Gastroesophageal sphincter (tissue), 4 donors: ENCODE results near the gene CPNE4. TPM values are rescaled to one million over a fixed set of nuclear protein-coding genes. Genes with fewer than 3 reads are reported as not detected.

Experiments used
- ATAC-seq: fragments of 150-250 bp; one replicate; pipeline ENCODE4 v1.9.1; 2016; ENCODE audit warnings: mild to moderate bottlenecking, moderate library complexity
- H3K27ac ChIP-seq, 4 donors: fragments of 200-600 bp; sonication (generic) in 3 of 4; 1 replicate in 3 of 4; 2 replicates in 1 of 4; pipeline ENCODE4 v1.5.1; 2016 to 2019
- H3K27me3 ChIP-seq: fragments of 200-600 bp; sonication (generic); one replicate; pipeline ENCODE4 v1.5.1; 2019
- H3K36me3 ChIP-seq, 2 donors: fragments of 200-600 bp; sonication (generic); one replicate each; pipeline ENCODE4 v1.5.1; 2019; ENCODE audit warnings: control low read depth in 1 of 2
- H3K4me1 ChIP-seq, 3 donors: fragments of 200-600 bp; sonication (generic); 1 replicate in 2 of 3; 2 replicates in 1 of 3; pipeline ENCODE4 v1.5.1; 2016 to 2019; ENCODE audit warnings: control low read depth in 2 of 3
- H3K4me3 ChIP-seq, 2 donors: fragments of 200-600 bp; sonication (generic); one replicate each; pipeline ENCODE4 v1.5.1; 2019; ENCODE audit warnings: mild to moderate bottlenecking in 1 of 2, moderate library complexity in 1 of 2
- H3K9me3 ChIP-seq, 3 donors: fragments of 200-600 bp; sonication (generic); one replicate each; pipeline ENCODE4 v1.5.1; 2017 to 2019; ENCODE audit warnings: control low read depth in 2 of 3
- CTCF ChIP-seq, 4 experiments: fragments of 200-600 bp in 2 of 4; fragments of 450-650 bp in 2 of 4; sonication (generic) in 1 of 4; IDR thresholded peaks; one replicate each; pipeline ENCODE4 v1.5.1; 2017 to 2019; ENCODE audit warnings: antibody characterized with exemption in 4 of 4, mild to moderate bottlenecking in 2 of 4, moderate library complexity in 2 of 4
- EP300 ChIP-seq: sonication (generic); formaldehyde crosslinking; IDR thresholded peaks from one replicate; pipeline ENCODE4 v1.6.1; 2017; ENCODE audit warnings: antibody characterized with exemption, mild to moderate bottlenecking
- POLR2A ChIP-seq, 2 donors: fragments of 450-650 bp; IDR thresholded peaks; one replicate each; pipeline ENCODE4 v1.6.1; 2017; ENCODE audit warnings: antibody characterized with exemption in 2 of 2, mild to moderate bottlenecking in 2 of 2, moderate library complexity in 1 of 2
- POLR2AphosphoS5 ChIP-seq: sonication (generic); formaldehyde crosslinking; IDR thresholded peaks from one replicate; pipeline ENCODE4 v1.6.1; 2017; ENCODE audit warnings: antibody characterized with exemption
- whole genome bisulfite sequencing, 2 donors: methylation state at CpG; one replicate each; pipeline ENCODE4 v1.1.5; 2018; ENCODE audit warnings: low coverage in 1 of 2; 5-methylcytosine and 5-hydroxymethylcytosine counted together
- total RNA-seq, 4 donors: library from RNA; depleted of rRNA; stranded (reverse); fragments of >200 nt; gene quantifications; one replicate each; pipeline ENCODE4 v1.1.0, GENCODE V29; 2016

CPNE4 gene
- total RNA-seq, 4 donors from 2014 or later, result not detected

- ATAC-seq, result no peak
- H3K4me1 ChIP-seq, result no peaks in the 10 kb centered on the region
- H3K9me3 ChIP-seq, result peaks cover 0 to under 1% (median 0%) of the 10 kb centered on the region in 3 donors
- TF ChIP-seq CTCF (IDR thresholded peaks at IDR 0.05) (no peak), POLR2AphosphoS5 (no peak), EP300 (no peak), POLR2A (IDR thresholded peaks at IDR 0.05) (no peak)
- H3K27me3 ChIP-seq, result no peaks in the 10 kb centered on the region
- H3K4me3 ChIP-seq, result no peak overlapping the region
- H3K36me3 ChIP-seq, result no peaks in the 10 kb centered on the region
- H3K27ac ChIP-seq, result no peak overlapping the region
- 46 to 52% methylated on average over 4 of the region's 4 CpGs for WGBS, 2 donors
Measured at GRCh38 chr3:131762981-131763564, 271.7 kb downstream of the CPNE4 start.

- Histone ChIP-seq H3K27ac (no peak overlapping the region), H3K4me3 (no peak overlapping the region), H3K9me3 (peaks cover 0 to 7% (median 0%) of the 10 kb centered on the region in 3 donors), H3K36me3 (no peaks in the 10 kb centered on the region), H3K27me3 (no peaks in the 10 kb centered on the region), H3K4me1 (no peaks in the 10 kb centered on the region)
- WGBS, 2 donors, result 86 to 100% methylated on average over 1 to 2 of the region's 2 CpGs
- ATAC-seq, result no peak
- TF ChIP-seq EP300 (no peak), POLR2AphosphoS5 (no peak), POLR2A (IDR thresholded peaks at IDR 0.05) (no peak), CTCF (IDR thresholded peaks at IDR 0.05) (no peak)
Measured at GRCh38 chr3:131756405-131756804, 278.4 kb downstream of the CPNE4 start.

DNA sequence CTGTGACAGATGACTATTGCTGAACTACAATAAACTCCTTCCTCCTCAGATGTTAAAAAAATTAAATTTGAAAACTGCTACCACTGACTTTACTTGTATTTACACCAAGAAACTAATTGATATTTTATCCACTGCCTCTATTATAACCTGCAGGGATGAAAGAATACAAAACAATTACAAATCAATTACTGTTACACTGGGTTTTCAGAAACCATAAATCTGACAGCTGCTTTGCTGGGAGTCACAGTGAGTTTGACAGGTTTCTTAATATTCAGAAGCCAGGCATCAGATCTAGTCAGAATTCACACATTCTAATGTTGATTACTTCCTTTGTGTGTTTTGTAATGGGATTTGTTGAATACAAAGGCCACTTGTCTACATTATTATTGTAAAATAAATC is 279.4 kb downstream of the CPNE4 start:
- no peak for ATAC-seq

DNA sequence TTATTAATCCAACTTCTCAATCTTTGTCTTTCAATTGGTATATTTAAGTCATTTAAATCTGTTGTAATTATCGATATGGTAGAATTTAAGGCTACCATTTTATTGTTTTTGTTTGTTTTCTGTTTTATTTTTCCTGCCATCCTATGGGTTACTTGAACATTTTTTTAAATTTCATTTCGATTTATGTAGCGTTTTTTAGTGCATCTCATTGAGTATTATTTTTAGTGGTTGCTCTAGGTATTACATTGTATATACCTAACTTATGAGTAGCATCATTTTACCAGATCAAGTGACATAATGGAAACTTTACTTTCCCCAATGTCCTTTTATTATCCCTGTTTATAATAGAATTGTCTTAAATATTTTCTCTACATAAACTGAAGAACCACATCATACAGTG is 284.6 kb downstream of the CPNE4 start:
- TF ChIP-seq CTCF (IDR thresholded peaks at IDR 0.05) (peak in 1 of 4 experiments; percentile 19), POLR2AphosphoS5 (no peak)
- 74 to 89% methylated on average over 3 of the region's 3 CpGs for WGBS, 2 donors

More for the DNA sequence above, 279.4 kb downstream of the CPNE4 start:
- Histone ChIP-seq H3K4me3 (no peak overlapping the region), H3K36me3 (no peaks in the 10 kb centered on the region), H3K4me1 (no peaks in the 10 kb centered on the region), H3K27me3 (no peaks in the 10 kb centered on the region), H3K9me3 (peaks cover 0 to 7% (median 0%) of the 10 kb centered on the region in 3 donors), H3K27ac (no peak overlapping the region)
- no peak for TF ChIP-seq POLR2AphosphoS5

DNA sequence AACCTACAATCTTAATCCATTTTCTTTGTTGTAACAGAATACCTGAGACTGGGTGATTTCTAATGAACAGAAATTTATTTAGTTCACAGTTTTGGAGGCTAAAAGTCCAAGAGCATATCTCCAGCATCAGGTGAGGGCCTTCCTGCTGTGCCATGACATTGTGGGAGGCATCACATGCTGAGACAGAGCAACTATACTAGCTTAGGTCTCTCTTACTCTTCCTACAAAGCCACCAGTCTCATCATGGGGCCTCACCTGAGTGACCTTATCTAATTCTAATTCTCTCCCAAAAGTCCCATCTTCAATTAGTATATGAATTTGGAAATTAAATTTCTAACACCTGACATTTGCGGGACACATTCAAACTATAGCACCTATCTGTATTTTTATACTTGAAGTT is 285.0 kb downstream of the CPNE4 start:
- H3K4me1 ChIP-seq, result no peaks in the 10 kb centered on the region
- 100% methylated on average over 1 of the region's 1 CpG for WGBS, 2 donors
- no peak for ATAC-seq

More for the DNA sequence above, 284.6 kb downstream of the CPNE4 start:
- Histone ChIP-seq H3K27ac (no peak overlapping the region), H3K36me3 (no peaks in the 10 kb centered on the region), H3K9me3 (no peaks in the 10 kb centered on the region), H3K4me3 (no peak overlapping the region), H3K27me3 (no peaks in the 10 kb centered on the region), H3K4me1 (no peaks in the 10 kb centered on the region)
- ATAC-seq, result no peak

GRCh38 chr3:131747466-131747865 is 287.3 kb downstream of the CPNE4 start:
- 31 to 59% methylated on average over 2 of the region's 2 CpGs for WGBS, 2 donors
- Histone ChIP-seq H3K4me3 (no peak overlapping the region), H3K9me3 (no peaks in the 10 kb centered on the region), H3K27ac (no peak overlapping the region), H3K4me1 (no peaks in the 10 kb centered on the region), H3K27me3 (no peaks in the 10 kb centered on the region), H3K36me3 (no peaks in the 10 kb centered on the region)
- TF ChIP-seq POLR2A (IDR thresholded peaks at IDR 0.05), result no peak
- no peak for TF ChIP-seq CTCF (IDR thresholded peaks at IDR 0.05)
- TF ChIP-seq POLR2AphosphoS5, result no peak
- TF ChIP-seq EP300, result no peak
- ATAC-seq, result no peak

More for the DNA sequence above, 285.0 kb downstream of the CPNE4 start:
- no peak overlapping the region for H3K27ac ChIP-seq
- no peaks in the 10 kb centered on the region for H3K9me3 ChIP-seq
- no peak for TF ChIP-seq EP300
- TF ChIP-seq POLR2AphosphoS5, result no peak
- TF ChIP-seq POLR2A (IDR thresholded peaks at IDR 0.05), result no peak
- H3K27me3 ChIP-seq, result no peaks in the 10 kb centered on the region
- H3K4me3 ChIP-seq, result no peak overlapping the region
- no peaks in the 10 kb centered on the region for H3K36me3 ChIP-seq
